NCI-H1092 (cell line): ENCODE measurements around the gene DMRTC2.

Experiments used
- DNase-seq: peaks from one replicate; lab custom pipeline; 2025; lab: John Stamatoyannopoulos, UW

Gene DMRTC2

GRCh38 chr19:41890936-41891335, 46.1 kb downstream of the DMRTC2 start:
- DNase-seq = no peak

- DNase-seq = no peak
Measured at GRCh38 chr19:41892173-41892902, 47.5 kb downstream of the DMRTC2 start.

DNA sequence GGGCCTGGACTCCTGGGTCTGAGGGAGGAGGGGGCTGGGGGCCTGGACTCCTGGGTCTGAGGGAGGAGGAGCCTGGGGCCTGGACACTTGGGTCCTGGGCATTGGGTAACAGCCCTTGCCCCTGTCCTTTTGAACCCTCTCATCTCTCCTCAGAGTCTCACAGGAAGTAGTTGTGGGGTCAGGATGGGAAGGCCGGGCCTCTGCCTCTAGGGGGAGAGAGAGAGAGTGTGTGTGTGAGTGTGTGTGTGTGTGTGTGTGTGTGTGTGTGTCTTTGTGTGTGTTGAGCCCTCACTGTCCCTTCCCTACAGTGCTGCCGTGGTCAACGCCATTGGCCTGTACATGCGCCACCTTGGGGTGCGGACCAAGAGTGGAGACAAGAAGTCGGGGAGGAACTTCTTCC, 49.1 kb downstream of the DMRTC2 start:
- no peak for DNase-seq

DNA sequence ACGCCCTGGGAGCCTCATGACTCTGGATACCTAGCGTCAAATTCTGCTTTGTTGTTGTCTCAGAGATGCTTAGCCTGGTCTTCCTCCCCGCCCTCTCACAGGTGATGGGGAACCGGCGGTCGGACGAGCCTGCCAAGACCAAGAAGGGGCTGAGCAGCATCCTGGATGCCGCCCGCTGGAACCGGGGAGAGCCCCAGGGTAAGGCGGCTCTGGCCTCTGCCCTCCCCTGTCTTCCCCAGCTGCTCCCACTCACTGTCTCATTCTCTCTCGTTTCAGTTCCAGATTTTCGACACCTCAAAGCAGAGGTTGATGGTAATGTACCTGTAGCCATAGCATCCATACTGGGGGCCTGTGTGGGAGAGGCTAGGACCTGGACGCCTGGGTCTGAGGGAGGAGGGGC, 49.5 kb downstream of the DMRTC2 start:
- no peak for DNase-seq

DNA sequence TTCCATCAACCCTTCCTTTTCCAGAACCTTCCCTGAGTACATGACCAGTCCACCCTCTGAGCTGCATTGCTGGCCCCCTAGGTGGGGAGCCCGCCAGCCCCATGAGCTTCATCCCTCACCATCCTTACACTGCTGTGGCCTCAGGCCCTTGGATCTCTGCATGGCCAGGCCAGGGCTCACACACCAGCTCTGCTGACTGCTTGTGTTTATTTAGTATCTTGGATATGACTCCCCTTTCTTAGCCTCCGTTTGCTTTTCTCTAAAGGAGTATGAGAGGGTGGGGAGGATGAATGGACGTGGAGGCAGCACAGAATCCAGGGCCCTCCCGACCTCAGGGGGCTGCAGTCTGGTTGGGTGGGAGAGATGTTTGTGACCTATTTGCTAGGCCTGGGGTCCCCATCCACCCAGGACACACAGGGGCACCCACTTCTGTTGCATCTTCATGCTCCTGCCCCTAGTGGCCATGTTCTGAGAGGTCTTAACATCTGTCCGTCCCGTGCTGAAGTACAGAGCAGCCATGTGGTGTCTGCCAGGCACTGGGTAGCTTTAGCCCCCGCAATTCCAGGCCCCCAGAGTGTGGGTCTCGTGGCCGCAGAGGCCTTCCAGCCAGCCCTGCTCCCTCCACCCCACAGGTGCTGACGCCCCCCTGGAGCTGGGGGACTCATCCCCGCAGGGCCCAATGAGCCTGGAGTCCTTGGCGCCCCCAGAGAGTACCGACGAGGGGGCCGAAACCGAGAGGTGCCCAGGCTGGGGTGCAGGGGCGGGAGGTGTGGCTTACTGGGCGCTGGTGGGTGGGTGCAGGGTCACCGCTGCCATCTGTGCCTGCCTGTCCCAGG, 51.1 kb downstream of the DMRTC2 start:
- no peak for DNase-seq

DNA sequence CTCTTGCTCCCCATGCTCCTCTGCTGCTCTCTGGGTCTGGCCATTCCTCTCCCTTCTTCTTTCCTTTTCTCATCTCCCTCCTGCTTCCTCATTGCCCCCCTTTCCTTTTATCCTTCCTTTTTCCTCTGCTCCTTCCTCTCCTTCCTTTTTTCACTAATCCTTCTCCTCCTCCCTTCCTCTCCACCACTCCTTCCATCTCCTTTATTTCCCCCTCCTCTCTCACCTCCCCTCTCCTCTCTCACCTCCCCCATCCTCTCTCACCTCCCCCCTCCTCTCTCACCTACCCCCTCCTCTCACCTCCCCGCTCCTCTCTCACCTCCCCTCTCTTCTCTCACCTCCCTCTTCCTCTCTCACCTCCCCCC, 51.7 kb downstream of the DMRTC2 start:
- no peak for DNase-seq

- DNase-seq = no peak
Measured at GRCh38 chr19:41897181-41897580, 52.3 kb downstream of the DMRTC2 start.

DNA sequence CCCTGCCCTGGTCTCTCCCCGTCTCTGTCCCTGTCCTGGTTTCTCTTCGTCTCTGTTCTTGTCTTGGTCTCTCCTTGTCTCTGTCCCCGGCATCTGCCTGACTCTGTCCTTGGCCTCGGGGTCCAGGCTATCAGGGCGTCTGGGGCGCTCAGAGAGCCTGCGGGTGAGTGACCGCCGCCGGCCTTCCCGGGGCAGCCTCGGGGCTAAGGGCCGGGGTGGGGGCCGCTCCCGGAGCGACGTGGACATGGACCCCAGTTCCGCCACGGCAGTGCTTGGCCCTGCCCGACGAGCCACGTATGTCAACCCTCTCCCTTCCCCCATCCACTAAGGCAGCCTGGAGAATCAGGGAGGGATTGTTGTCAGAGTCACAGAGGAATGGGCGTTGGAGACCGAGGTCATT, 53.0 kb downstream of the DMRTC2 start:
- DNase-seq = no peak

DNA sequence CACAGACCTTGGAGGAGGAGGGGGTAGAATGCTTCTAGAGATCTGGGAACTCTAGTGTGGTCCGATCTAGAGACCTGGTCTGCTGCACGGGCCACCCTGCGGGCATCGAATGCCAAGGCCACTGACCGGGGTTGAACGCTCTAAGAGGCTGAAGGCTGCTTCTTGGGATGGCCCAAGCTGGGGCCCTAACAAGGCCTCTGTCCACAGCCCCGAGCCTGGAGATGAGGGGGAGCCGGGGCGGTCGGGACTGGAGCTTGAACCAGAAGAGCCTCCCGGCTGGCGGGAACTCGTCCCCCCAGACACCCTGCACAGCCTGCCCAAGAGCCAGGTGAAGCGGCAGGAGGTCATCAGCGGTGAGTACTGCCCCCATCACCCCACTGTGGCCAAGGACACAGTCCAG, 53.4 kb downstream of the DMRTC2 start:
- DNase-seq = no peak
